ENCODE data around the gene ZIC2. TPM values are rescaled to one million over a fixed set of nuclear protein-coding genes. Genes with fewer than 3 reads are reported as not detected.
"Not testable (repeated sequence)": the region's sequence is repeated elsewhere in the genome, so short reads cannot be mapped to it uniquely, and the experiment has no call there.

The ZIC2 gene
- total RNA-seq, 2 donors from 2014 or later: not detected

GRCh38 chr13:99993660-99994637, 12.4 kb downstream of the ZIC2 start:
- intact Hi-C loops (cut with DNase I): no loop called here
- ATAC-seq: no peak

GRCh38 chr13:99994638-99995020, 13.0 kb downstream of the ZIC2 start:
- intact Hi-C loops (cut with DNase I): no loop called here
- no peak for DNase-seq
- no peak for ATAC-seq

More at GRCh38 chr13:99993660-99994637, 12.4 kb downstream of the ZIC2 start:
- no peak for DNase-seq

- ATAC-seq: no peak
- intact Hi-C loops (cut with DNase I): no loop called here
Measured at GRCh38 chr13:99995104-99995588, 13.6 kb downstream of the ZIC2 start.

GRCh38 chr13:99995589-99996380, 14.2 kb downstream of the ZIC2 start:
- DNase-seq: no peak
- no peak for ATAC-seq
- intact Hi-C loops (cut with DNase I): no loop called here

More at GRCh38 chr13:99995104-99995588, 13.6 kb downstream of the ZIC2 start:
- no peak for DNase-seq

GRCh38 chr13:99996381-99996973, 14.9 kb downstream of the ZIC2 start:
- DNase-seq (no peak), ATAC-seq (no peak)
- intact Hi-C loops (cut with DNase I): no loop called here

GRCh38 chr13:99997702-99998214, 16.2 kb downstream of the ZIC2 start:
- intact Hi-C loops (cut with DNase I): no loop called here
- ATAC-seq: no peak
- DNase-seq: no peak

- no peak for DNase-seq
- intact Hi-C loops (cut with DNase I): no loop called here
Measured at GRCh38 chr13:99998261-99998660, 16.7 kb downstream of the ZIC2 start.

GRCh38 chr13:100014621-100015020, 33.0 kb downstream of the ZIC2 start:
- intact Hi-C loops (cut with DNase I): no loop called here

More at GRCh38 chr13:99998261-99998660, 16.7 kb downstream of the ZIC2 start:
- ATAC-seq: no peak

GRCh38 chr13:100019780-100020356, 38.3 kb downstream of the ZIC2 start:
- DNase-seq: no peak
- intact Hi-C loops (cut with DNase I): no loop called here
- ATAC-seq: no peak

More at GRCh38 chr13:100014621-100015020, 33.0 kb downstream of the ZIC2 start:
- DNase-seq (no peak), ATAC-seq (no peak)

GRCh38 chr13:100022798-100023197, 41.2 kb downstream of the ZIC2 start:
- intact Hi-C loops (cut with DNase I): no loop called here
- DNase-seq (no peak), ATAC-seq (no peak)

- intact Hi-C loops (cut with DNase I): no loop called here
Measured at GRCh38 chr13:100024023-100024422, 42.4 kb downstream of the ZIC2 start.

GRCh38 chr13:100029933-100030332, 48.3 kb downstream of the ZIC2 start:
- DNase-seq (no peak), ATAC-seq (no peak)
- intact Hi-C loops (cut with DNase I): no loop called here

More at GRCh38 chr13:100024023-100024422, 42.4 kb downstream of the ZIC2 start:
- DNase-seq (no peak), ATAC-seq (no peak)

- intact Hi-C loops (cut with DNase I); ATAC-seq; DNase-seq: not testable (repeated sequence)
Measured at GRCh38 chr13:100032642-100033041, 51.1 kb downstream of the ZIC2 start.

- intact Hi-C loops (cut with DNase I): no loop called here
- no peak for ATAC-seq
Measured at GRCh38 chr13:100035936-100036335, 54.4 kb downstream of the ZIC2 start.

More at GRCh38 chr13:100035936-100036335, 54.4 kb downstream of the ZIC2 start:
- DNase-seq: no peak

Other genes starting within 250 kb of the ZIC2 start
- not detected for gene ZIC5, start 10.0 kb upstream of the ZIC2 start, total RNA-seq
- gene PCCA, start 107.3 kb downstream of the ZIC2 start, total RNA-seq: 10 to 100 TPM; 47.1 to 51.1 TPM